H1 (cell line): ENCODE measurements around the gene KCNJ10. TPM values are rescaled to one million over a fixed set of nuclear protein-coding genes. Genes with fewer than 3 reads are reported as not detected.

Experiments used
- CTCF ChIA-PET: fragments of 300-600 bp; sonication (Branson Sonifier 250); formaldehyde crosslinking; loops from one replicate; lab custom pipeline; 2021; ENCODE audit not compliant: partially characterized antibody; lab: Charles Lee
- POLR2A ChIA-PET: fragments of 300-600 bp; sonication (Branson Sonifier 250); formaldehyde crosslinking; loops from one replicate; lab custom pipeline; 2021; ENCODE audit warnings: inconsistent platforms; ENCODE audit not compliant: partially characterized antibody; lab: Charles Lee
- DNase-seq, 2 experiments: peaks; one replicate each; pipeline versions ENCODE4 v3.0.0 to v3.0.0-alpha.2; 2010 to 2022; ENCODE audit warnings: low spot score in 2 of 2, low read depth in 1 of 2, mixed read lengths in 1 of 2
- FAIRE-seq: peaks from 2 replicates; lab custom pipeline; 2011; peaks lifted over from hg19 to GRCh38; lab: Jason Lieb, UNC
- H2AFZ ChIP-seq: 2 replicates; pipeline ENCODE4 v1.8.1; 2012; ENCODE audit warnings: low read length, inconsistent platforms
- H2AK5ac ChIP-seq: 2 replicates; pipeline ENCODE4 v1.6.1; 2013; ENCODE audit warnings: low read depth, low read length
- H2BK120ac ChIP-seq: replicated peaks from 2 replicates; pipeline ENCODE3; 2013; ENCODE audit warnings: low read depth, low read length, inconsistent platforms
- H2BK12ac ChIP-seq: 2 replicates; pipeline ENCODE4 v1.6.1; 2013; ENCODE audit warnings: low read depth, low read length
- H2BK15ac ChIP-seq: 2 replicates; pipeline ENCODE4 v1.6.1; 2013; ENCODE audit warnings: low read length
- H2BK20ac ChIP-seq: 2 replicates; pipeline ENCODE4 v1.6.1; 2013; ENCODE audit warnings: low read length
- H2BK5ac ChIP-seq: 2 replicates; pipeline ENCODE4 v1.6.1; 2013; ENCODE audit warnings: low read depth, low read length
- H3K14ac ChIP-seq: 2 replicates; pipeline ENCODE4 v1.6.1; 2013; ENCODE audit warnings: inconsistent platforms; ENCODE audit not compliant: insufficient read length
- H3K18ac ChIP-seq: 2 replicates; pipeline ENCODE4 v1.6.1; 2013; ENCODE audit warnings: low read length; ENCODE audit errors: extremely low read depth
- H3K23ac ChIP-seq: 2 replicates; pipeline ENCODE4 v1.6.1; 2013; ENCODE audit warnings: inconsistent platforms; ENCODE audit not compliant: insufficient read length
- H3K23me2 ChIP-seq: 2 replicates; pipeline ENCODE4 v1.6.1; 2013; ENCODE audit warnings: low read depth, low read length
- H3K27ac ChIP-seq: 2 replicates; pipeline ENCODE4 v1.6.1; 2011; ENCODE audit warnings: low read depth, low read length, inconsistent platforms
- H3K27me3 ChIP-seq, 4 experiments: replicated peaks in 1 of 4; 1 replicate in 1 of 4; 2 replicates in 3 of 4; pipeline versions ENCODE4 v1.6.1 to v1.8.1; 2011 to 2013; ENCODE audit warnings: low read length in 3 of 4, mild to moderate bottlenecking in 3 of 4, inconsistent platforms in 2 of 4, mixed read lengths in 2 of 4, moderate library complexity in 1 of 4; ENCODE audit not compliant: control insufficient read depth in 3 of 4, insufficient read depth in 3 of 4; ENCODE audit errors: extremely low read depth in 1 of 4
- H3K36me3 ChIP-seq, 4 experiments: 2 replicates each; pipeline versions ENCODE4 v1.6.1 to v1.8.1; 2011 to 2013; ENCODE audit warnings: mild to moderate bottlenecking in 4 of 4, low read length in 3 of 4, moderate library complexity in 2 of 4, control low read depth in 1 of 4, inconsistent platforms in 1 of 4; ENCODE audit not compliant: insufficient read depth in 4 of 4, control insufficient read depth in 2 of 4
- H3K4ac ChIP-seq: replicated peaks from 2 replicates; pipeline ENCODE3; 2013; ENCODE audit warnings: low read length, low read depth, mixed read lengths, inconsistent platforms; ENCODE audit not compliant: insufficient read length
- H3K4me1 ChIP-seq, 4 experiments: replicated peaks in 1 of 4; 1 replicate in 1 of 4; 2 replicates in 3 of 4; pipeline versions ENCODE4 v1.6.1 to v1.8.1; 2011 to 2013; ENCODE audit warnings: low read length in 3 of 4, inconsistent platforms in 2 of 4, mixed read lengths in 1 of 4; ENCODE audit not compliant: insufficient read depth in 4 of 4, control insufficient read depth in 3 of 4
- H3K4me2 ChIP-seq, 2 experiments: 2 replicates each; pipeline versions ENCODE4 v1.6.1 to v1.8.1; 2011 to 2013; ENCODE audit warnings: low read depth in 2 of 2, low read length in 2 of 2, control low read depth in 1 of 2, inconsistent platforms in 1 of 2, mild to moderate bottlenecking in 1 of 2; ENCODE audit not compliant: insufficient read depth in 1 of 2
- H3K4me3 ChIP-seq, 4 experiments: fragments of 200-600, 300-600 bp in 1 of 4; sonication (generic), shearing (Covaris generic), sonication (Bioruptor Twin) in 1 of 4; 2 replicates each; pipeline versions ENCODE4 v1.5.1 to v1.8.1; 2011 to 2016; ENCODE audit warnings: low read length in 4 of 4, low read depth in 3 of 4, control low read depth in 2 of 4, inconsistent platforms in 2 of 4, mild to moderate bottlenecking in 2 of 4, mixed read lengths in 1 of 4, moderate library complexity in 1 of 4; ENCODE audit not compliant: insufficient read depth in 2 of 4; ENCODE audit errors: extremely low read depth in 1 of 4
- H3K56ac ChIP-seq: replicated peaks from 2 replicates; pipeline ENCODE3; 2013; ENCODE audit warnings: low read depth, mild to moderate bottlenecking, mixed read lengths, low read length, inconsistent platforms; ENCODE audit not compliant: insufficient read length
- H3K79me1 ChIP-seq: 2 replicates; pipeline ENCODE4 v1.6.1; 2013; ENCODE audit warnings: low read depth, low read length, control low read depth
- H3K79me2 ChIP-seq, 2 experiments: 2 replicates each; pipeline versions ENCODE4 v1.6.1 to v1.8.1; 2012 to 2013; ENCODE audit warnings: low read length in 2 of 2, mild to moderate bottlenecking in 2 of 2, inconsistent platforms in 1 of 2; ENCODE audit not compliant: insufficient read depth in 2 of 2, control insufficient read depth in 1 of 2
- H3K9ac ChIP-seq, 4 experiments: replicated peaks in 1 of 4; 1 replicate in 1 of 4; 2 replicates in 3 of 4; pipeline versions ENCODE4 v1.6.1 to v1.8.1; 2011 to 2013; ENCODE audit warnings: low read depth in 3 of 4, low read length in 3 of 4, control low read depth in 2 of 4, mild to moderate bottlenecking in 2 of 4, moderate library complexity in 2 of 4, inconsistent platforms in 1 of 4; ENCODE audit errors: extremely low read depth in 1 of 4
- H3K9me3 ChIP-seq, 2 experiments: 2 replicates each; pipeline versions ENCODE4 v1.6.1 to v1.8.1; 2012 to 2013; ENCODE audit warnings: mild to moderate bottlenecking in 2 of 2, moderate library complexity in 2 of 2, control low read depth in 1 of 2, inconsistent platforms in 1 of 2, low read depth in 1 of 2, low read length in 1 of 2, mixed read lengths in 1 of 2; ENCODE audit not compliant: insufficient read depth in 2 of 2
- H4K20me1 ChIP-seq, 2 experiments: replicated peaks in 1 of 2; 2 replicates each; pipeline versions ENCODE3 to v1.8.1; 2011 to 2013; ENCODE audit warnings: inconsistent platforms in 2 of 2, low read length in 2 of 2, mild to moderate bottlenecking in 1 of 2; ENCODE audit not compliant: insufficient read depth in 2 of 2, control insufficient read depth in 1 of 2
- H4K5ac ChIP-seq: 2 replicates; pipeline ENCODE4 v1.6.1; 2013; ENCODE audit warnings: low read length, low read depth, mixed read lengths, inconsistent platforms; ENCODE audit not compliant: insufficient read length
- H4K8ac ChIP-seq: 2 replicates; pipeline ENCODE4 v1.8.0; 2013; ENCODE audit warnings: mild to moderate bottlenecking, moderate library complexity, low read length, inconsistent platforms; ENCODE audit not compliant: insufficient read depth; ENCODE audit errors: extremely low read depth
- H4K91ac ChIP-seq: replicated peaks from 2 replicates; pipeline ENCODE3; 2013; ENCODE audit warnings: low read length, mixed read lengths, inconsistent platforms; ENCODE audit not compliant: insufficient read length
- ASH2L ChIP-seq: fragments of 200-600, 300-600 bp; sonication (generic); IDR thresholded peaks from one replicate; pipeline ENCODE4 v1.7.1; 2017; ENCODE audit warnings: low read length
- CBX8 ChIP-seq: fragments of 300-800, 300-1000 bp; sonication (generic); IDR thresholded peaks from 2 replicates; pipeline ENCODE4 v1.7.1; 2016; ENCODE audit warnings: low read depth, low read length, borderline replicate concordance
- CEBPB ChIP-seq: IDR thresholded peaks from 2 replicates; pipeline ENCODE4 v1.6.1; 2012; ENCODE audit warnings: low read depth, low read length
- JUND ChIP-seq: IDR thresholded peaks from 2 replicates; pipeline ENCODE4 v1.6.1; 2011; ENCODE audit warnings: mild to moderate bottlenecking, improper control_type of control experiment, low read length
- KDM5A ChIP-seq: fragments of 200-600 bp; IDR thresholded peaks from 2 replicates; pipeline ENCODE4 v1.7.1; 2012; ENCODE audit warnings: mild to moderate bottlenecking, low read length, inconsistent platforms, mixed read lengths
- NANOG ChIP-seq: IDR thresholded peaks from 2 replicates; pipeline ENCODE4 v1.6.1; 2011; ENCODE audit warnings: low read length, low read depth, mild to moderate bottlenecking, inconsistent platforms; ENCODE audit not compliant: insufficient read depth, poor library complexity, severe bottlenecking
- POLR2A ChIP-seq, 2 experiments: IDR thresholded peaks; 1 replicate in 1 of 2; 2 replicates in 1 of 2; pipeline ENCODE4 v1.6.1; 2011; ENCODE audit warnings: low read depth in 2 of 2, low read length in 2 of 2, mild to moderate bottlenecking in 2 of 2; ENCODE audit errors: control extremely low read depth in 1 of 2
- RAD21 ChIP-seq, 2 experiments: IDR thresholded peaks in 1 of 2; conservative IDR thresholded peaks in 1 of 2; 2 replicates each; pipeline ENCODE4 v1.6.1; 2011; ENCODE audit warnings: low read depth in 2 of 2, low read length in 2 of 2, improper control_type of control experiment in 1 of 2, inconsistent platforms in 1 of 2, mild to moderate bottlenecking in 1 of 2, moderate library complexity in 1 of 2
- SP2 ChIP-seq: IDR thresholded peaks from 2 replicates; pipeline ENCODE4 v1.6.1; 2012; ENCODE audit warnings: mild to moderate bottlenecking, low read length, inconsistent platforms
- SP4 ChIP-seq: IDR thresholded peaks from 2 replicates; pipeline ENCODE4 v1.6.1; 2012; ENCODE audit warnings: low read length, inconsistent platforms
- SUZ12 ChIP-seq: fragments of 200-600 bp; sonication (generic); IDR thresholded peaks from 2 replicates; pipeline ENCODE4 v1.6.1; 2012; ENCODE audit warnings: mild to moderate bottlenecking, inconsistent platforms, low read length, moderate library complexity, mixed read lengths
- TEAD4 ChIP-seq: IDR thresholded peaks from 2 replicates; pipeline ENCODE4 v1.6.1; 2012; ENCODE audit warnings: low read depth, low read length, inconsistent platforms, mixed read lengths
- YY1 ChIP-seq: IDR thresholded peaks from 2 replicates; pipeline ENCODE4 v1.6.1; 2011; ENCODE audit warnings: low read depth, mild to moderate bottlenecking, low read length
- WGBS, 2 experiments: shearing (Covaris generic) in 1 of 2; methylation state at CpG; one replicate each; pipeline versions ENCODE4 v1.1.6 to v1.1.7; 2013 to 2015; ENCODE audit warnings: low lambda C conversion rate in 2 of 2, mixed read lengths in 2 of 2, inconsistent platforms in 1 of 2, low coverage in 1 of 2, missing lambda C conversion rate in 1 of 2; ENCODE audit not compliant: insufficient replicate concordance in 2 of 2, insufficient coverage in 1 of 2, insufficient read length in 1 of 2; ENCODE audit errors: extremely low coverage in 1 of 2, missing lambda C conversion rate in 1 of 2; 5-methylcytosine and 5-hydroxymethylcytosine counted together
- polyA plus RNA-seq, 7 experiments: library from polyadenylated mRNA; depleted of rRNA in 3 of 7; stranded (reverse) in 5 of 7; unstranded in 2 of 7; fragments of >200 nt in 5 of 7; fragments of 200-250 nt in 2 of 7; gene quantifications; 1 replicate in 5 of 7; 2 replicates in 1 of 7; 4 replicates in 1 of 7; pipeline versions ENCODE4 v1.2.1 to v1.2.3, GENCODE V29; 2011 to 2013; ENCODE audit warnings: missing spikeins in 2 of 7, mixed read lengths in 2 of 7
- total RNA-seq: library from RNA; stranded (reverse); fragmentation: NEBNext Ultra II Directional; extraction: Animal tissue kit (Norgen Biotek cat#: 25700); gene quantifications from 2 replicates; pipeline ENCODE4 v1.2.1, GENCODE V29; 2021
- TF ChIP-seq, protein P1 (sequence below): IDR thresholded peaks from 2 replicates; pipeline ENCODE4 v1.6.1; 2012; ENCODE audit warnings: inconsistent platforms

The KCNJ10 gene
- total and polyA plus RNA-seq, 2 of the 8 experiments (the other 6 are each of a cell fraction or from before 2014, with no cell fraction given): 1.7 to 2.4 TPM

DNA sequence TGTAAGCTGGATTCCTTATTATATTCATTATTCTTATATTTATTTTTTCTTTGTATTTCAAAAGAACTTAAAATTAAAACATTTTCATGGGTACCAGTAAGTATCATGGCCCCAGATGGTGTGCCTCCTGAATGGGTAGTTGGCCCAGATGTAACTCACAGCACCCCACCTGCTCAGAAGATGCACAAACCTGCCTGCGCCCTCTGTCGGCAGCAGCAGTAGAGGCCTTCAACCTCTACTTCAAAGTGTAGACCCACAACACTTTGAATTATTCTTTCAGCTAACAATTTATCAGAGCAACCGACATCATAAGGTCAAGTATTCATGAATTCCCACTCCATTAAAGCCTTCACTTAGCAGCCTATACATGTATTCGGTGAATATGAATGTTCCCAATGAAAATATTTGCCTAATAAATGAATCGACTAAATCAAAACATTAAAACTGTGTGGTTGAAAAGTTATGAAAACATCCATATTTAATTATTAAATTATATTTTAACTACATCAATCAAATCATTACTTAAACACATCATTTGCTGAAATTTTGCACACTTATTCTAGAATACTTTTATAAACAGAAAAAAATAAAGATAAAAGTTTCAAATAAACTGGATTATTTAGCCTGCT is 63.5 kb downstream of the KCNJ10 start:
- FAIRE-seq: peak; percentile 72
- H2AK5ac ChIP-seq: no peak overlapping the region
- no peak overlapping the region for H3K23ac ChIP-seq
- H2AFZ ChIP-seq: no peak overlapping the region
- no peak overlapping the region for H4K91ac ChIP-seq
- H2BK12ac ChIP-seq: no peak overlapping the region
- DNase-seq: peak; percentile 46 to 78
- H2BK20ac ChIP-seq: no peak overlapping the region
- H2BK15ac ChIP-seq: no peak overlapping the region
- H3K79me1 ChIP-seq: no peaks in the 10 kb centered on the region
- no peak overlapping the region for H4K5ac ChIP-seq
- no peak overlapping the region for H3K14ac ChIP-seq
- no peak overlapping the region for H3K4me2 ChIP-seq
- no peak overlapping the region for H4K8ac ChIP-seq
- H3K9ac ChIP-seq: no peak overlapping the region
- H3K9me3 ChIP-seq: no peaks in the 10 kb centered on the region
- no peaks in the 10 kb centered on the region; the same call in 1 of the 2 replicates for H3K23me2 ChIP-seq
- no peaks in the 10 kb centered on the region for H3K4me1 ChIP-seq
- ChIA-PET POLR2A (interaction anchor here (6.2 kb wide), 1 partner anchor 68 kb away, joined by 41 read pairs; no protein-coding TSS in a partner anchor), CTCF (interaction anchor here (0.7 to 13.8 kb wide), 46 partner anchors 10 to 798 kb away, joined by 3 to 696 read pairs (median 5); partner anchors contain the start of genes CFAP45, DUSP23, FCRL6 and IGSF9)
- no peak overlapping the region for H3K4me3 ChIP-seq
- no peak overlapping the region for H2BK5ac ChIP-seq
- H3K79me2 ChIP-seq: no peaks in the 10 kb centered on the region
- H3K36me3 ChIP-seq: no peaks in the 10 kb centered on the region
- no peaks in the 10 kb centered on the region for H4K20me1 ChIP-seq
- no peak overlapping the region for H2BK120ac ChIP-seq
- WGBS, 2 experiments: 28% methylated on average over 5 of the region's 5 CpGs; no CpG with 5 or more reads in 1 of the 2 experiments
- no peak overlapping the region for H3K56ac ChIP-seq
- H3K27ac ChIP-seq: no peak overlapping the region
- no peak overlapping the region for H3K4ac ChIP-seq
- no peak overlapping the region for H3K18ac ChIP-seq
- H3K27me3 ChIP-seq: no peaks in the 10 kb centered on the region
- no peak for TF ChIP-seq TEAD4
- TF ChIP-seq CBX8: no peak
- no peak for TF ChIP-seq SUZ12
- TF ChIP-seq, protein P1, sequence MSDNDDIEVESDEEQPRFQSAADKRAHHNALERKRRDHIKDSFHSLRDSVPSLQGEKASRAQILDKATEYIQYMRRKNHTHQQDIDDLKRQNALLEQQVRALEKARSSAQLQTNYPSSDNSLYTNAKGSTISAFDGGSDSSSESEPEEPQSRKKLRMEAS: peak; percentile 32; the same call in 1 of the 2 replicates
- TF ChIP-seq JUND: no peak
- no peak for TF ChIP-seq SP2
- TF ChIP-seq KDM5A: no peak
- no peak for TF ChIP-seq NANOG
- TF ChIP-seq ASH2L: no peak
- TF ChIP-seq CEBPB: no peak
- TF ChIP-seq POLR2A (IDR thresholded peaks at IDR 0.05; ENCODE audit: control extremely low read depth in 1 of 2, low read depth in 2 of 2, low read length in 2 of 2): no peak
- TF ChIP-seq SP4: no peak
- peak; percentile 70; the same call in 1 of the 2 replicates for TF ChIP-seq YY1
- peak; percentile 84 to 87 for TF ChIP-seq RAD21 (IDR thresholded peaks at IDR 0.05 in 1 of 2, conservative IDR thresholded peaks at IDR 0.05 in 1 of 2; ENCODE audit: low read depth in 2 of 2, low read length in 2 of 2)
